ENCODE results near the gene ZNF230.

GRCh38 chr19:43997631-43998290 lies 5.0 kb upstream of the ZNF230 start:
- TF ChIP-seq POLR2A (IDR thresholded peaks at IDR 0.05) (no peak), CTCF (IDR thresholded peaks at IDR 0.05) (no peak)
